IMR-90 (cell line): ENCODE data around the gene KLK5. TPM values are rescaled to one million over a fixed set of nuclear protein-coding genes. Genes with fewer than 3 reads are reported as not detected.
"Not testable (repeated sequence)": the region's sequence is repeated elsewhere in the genome, so short reads cannot be mapped to it uniquely, and the experiment has no call there.

Experiments used
- ATAC-seq: fragments of 200-7000 bp; cut with Tn5 transposase; 2 replicates; pipeline ENCODE4 v1.9.1; 2020; ENCODE audit warnings: low read depth, mild to moderate bottlenecking, moderate library complexity
- BruUV-seq: library from RNA; stranded (reverse); fragments of 400-500 nt; replicated peaks from 2 replicates; lab custom pipeline; 2021; lab: Mats Ljungman, UMichigan
- CTCF ChIA-PET: fragments of 300-600 bp; formaldehyde crosslinking; extraction: SDS; loops from one replicate; lab custom pipeline; 2021; ENCODE audit warnings: antibody characterized with exemption; lab: Yijun Ruan, JAX
- POLR2A ChIA-PET: fragments of 300-600 bp; sonication (Branson Sonifier 250); formaldehyde crosslinking; loops from one replicate; lab custom pipeline; 2022; ENCODE audit warnings: antibody characterized with exemption; ENCODE audit not compliant: unreplicated experiment; lab: Charles Lee
- DNase-seq: peaks from one replicate; pipeline ENCODE4 v3.0.0; 2013
- H2AFZ ChIP-seq: replicated peaks from 2 replicates; pipeline ENCODE3; 2013; ENCODE audit warnings: low read length, mild to moderate bottlenecking; ENCODE audit not compliant: poor library complexity
- H2AK5ac ChIP-seq: 2 replicates; pipeline ENCODE4 v1.6.1; 2013; ENCODE audit warnings: low read depth, low read length, inconsistent platforms
- H2AK9ac ChIP-seq: replicated peaks from 2 replicates; pipeline ENCODE3; 2013; ENCODE audit warnings: mild to moderate bottlenecking, low read depth, low read length, moderate library complexity; ENCODE audit not compliant: poor library complexity
- H2BK120ac ChIP-seq: 2 replicates; pipeline ENCODE4 v1.6.1; 2013; ENCODE audit warnings: low read depth, low read length, inconsistent platforms
- H2BK15ac ChIP-seq: 3 replicates; pipeline ENCODE4 v1.6.1; 2013; ENCODE audit warnings: low read depth, low read length, inconsistent platforms
- H2BK20ac ChIP-seq: 2 replicates; pipeline ENCODE4 v1.6.1; 2013; ENCODE audit warnings: low read depth, mild to moderate bottlenecking, inconsistent platforms, low read length, moderate library complexity
- H2BK5ac ChIP-seq: 2 replicates; pipeline ENCODE4 v1.6.1; 2013; ENCODE audit warnings: mild to moderate bottlenecking, low read depth, low read length, inconsistent platforms; ENCODE audit not compliant: poor library complexity, severe bottlenecking
- H3K14ac ChIP-seq: replicated peaks from 2 replicates; pipeline ENCODE4 v1.6.1; 2013; ENCODE audit warnings: low read depth, low read length, inconsistent platforms
- H3K18ac ChIP-seq: 2 replicates; pipeline ENCODE4 v1.6.1; 2013; ENCODE audit warnings: low read depth, low read length, control low read depth
- H3K23ac ChIP-seq: 2 replicates; pipeline ENCODE4 v1.6.1; 2013; ENCODE audit warnings: low read depth, low read length, inconsistent platforms
- H3K27ac ChIP-seq: 2 replicates; pipeline ENCODE4 v1.5.1; 2013; ENCODE audit warnings: mild to moderate bottlenecking, control low read depth, low read length; ENCODE audit not compliant: insufficient read depth
- H3K27me3 ChIP-seq: 2 replicates; pipeline ENCODE4 v1.6.1; 2013; ENCODE audit warnings: low read length; ENCODE audit not compliant: control insufficient read depth, insufficient read depth
- H3K36me3 ChIP-seq: 2 replicates; pipeline ENCODE4 v1.6.1; 2013; ENCODE audit warnings: low read length, mixed read lengths; ENCODE audit not compliant: control insufficient read depth, insufficient read depth
- H3K4ac ChIP-seq: 2 replicates; pipeline ENCODE4 v1.6.1; 2013; ENCODE audit warnings: low read depth, low read length, inconsistent platforms
- H3K4me1 ChIP-seq: 2 replicates; pipeline ENCODE4 v1.6.1; 2013; ENCODE audit warnings: low read length, mixed read lengths; ENCODE audit not compliant: control insufficient read depth, insufficient read depth
- H3K4me2 ChIP-seq: 2 replicates; pipeline ENCODE4 v1.6.1; 2013; ENCODE audit warnings: low read depth, mild to moderate bottlenecking, control low read depth, low read length, moderate library complexity
- H3K4me3 ChIP-seq: 2 replicates; pipeline ENCODE4 v1.5.1; 2013; ENCODE audit warnings: low read depth, mild to moderate bottlenecking, control low read depth, low read length, moderate library complexity; ENCODE audit not compliant: insufficient read depth
- H3K56ac ChIP-seq: 2 replicates; pipeline ENCODE4 v1.6.1; 2013; ENCODE audit warnings: low read length, inconsistent platforms; ENCODE audit not compliant: insufficient read depth; ENCODE audit errors: extremely low read depth
- H3K79me1 ChIP-seq, 2 experiments: 2 replicates each; pipeline ENCODE4 v1.6.1; 2013; ENCODE audit warnings: low read length in 2 of 2, inconsistent platforms in 1 of 2, low read depth in 1 of 2
- H3K9ac ChIP-seq: 2 replicates; pipeline ENCODE4 v1.6.1; 2013; ENCODE audit warnings: low read depth, low read length, control low read depth
- H3K9me1 ChIP-seq: 2 replicates; pipeline ENCODE4 v1.6.1; 2013; ENCODE audit warnings: low read length, inconsistent platforms; ENCODE audit not compliant: insufficient read depth
- H3K9me3 ChIP-seq: 2 replicates; pipeline ENCODE4 v1.6.1; 2013; ENCODE audit warnings: low read length; ENCODE audit not compliant: control insufficient read depth, insufficient read depth
- H4K20me1 ChIP-seq: 2 replicates; pipeline ENCODE4 v1.6.1; 2013; ENCODE audit warnings: low read length, inconsistent platforms; ENCODE audit not compliant: insufficient read depth
- H4K5ac ChIP-seq: 2 replicates; pipeline ENCODE4 v1.6.1; 2013; ENCODE audit warnings: mild to moderate bottlenecking, low read depth, low read length, control low read depth
- H4K8ac ChIP-seq, 2 experiments: 2 replicates each; pipeline ENCODE4 v1.6.1; 2013; ENCODE audit warnings: low read depth in 2 of 2, low read length in 2 of 2, control low read depth in 1 of 2, inconsistent platforms in 1 of 2
- H4K91ac ChIP-seq: 2 replicates; pipeline ENCODE4 v1.6.1; 2013; ENCODE audit warnings: low read depth, low read length, inconsistent platforms; ENCODE audit not compliant: insufficient read depth
- ELK1 ChIP-seq: fragments of 150-350 bp; IDR thresholded peaks from 2 replicates; pipeline ENCODE4 v1.6.1; 2016; ENCODE audit warnings: low read depth, mild to moderate bottlenecking, low read length, moderate library complexity, borderline replicate concordance
- FOS ChIP-seq: fragments of 150-350 bp; IDR thresholded peaks from 2 replicates; pipeline ENCODE4 v1.6.1; 2016; ENCODE audit warnings: low read depth, low read length
- USF2 ChIP-seq: fragments of 150-350 bp; IDR thresholded peaks from 2 replicates; pipeline ENCODE4 v1.6.1; 2017; ENCODE audit warnings: mild to moderate bottlenecking, antibody characterized with exemption, low read length, low read depth
- WGBS, 2 experiments: methylation state at CpG; one replicate each; pipeline versions ENCODE4 v1.1.5 to v1.1.7; 2013; ENCODE audit warnings: missing lambda C conversion rate in 2 of 2; ENCODE audit not compliant: insufficient read length in 1 of 2; ENCODE audit errors: extremely low coverage in 2 of 2; 5-methylcytosine and 5-hydroxymethylcytosine counted together
- dilution Hi-C: fragments of 300-500 bp; cut with HindIII; formaldehyde crosslinking; loops from one replicate; pipeline ENCODE4 v1.14.3; 2018; ENCODE audit warnings: low sequenced_read_pairs; ENCODE audit not compliant: unreplicated experiment
- in situ Hi-C: fragments of 300-500 bp; cut with MboI; formaldehyde crosslinking; loops from 3 replicates; pipeline ENCODE4 v1.14.3; 2019; ENCODE audit warnings: low sequenced_read_pairs, inconsistent platforms, mixed read lengths
- intact Hi-C: fragments of 100-400 bp; cut with micrococcal nuclease; formaldehyde crosslinking; loops from 2 replicates; pipeline ENCODE4 v1.10.0; 2022
- polyA plus RNA-seq, 3 experiments: library from polyadenylated mRNA; depleted of rRNA; stranded (reverse); fragments of >200 nt; gene quantifications; 2 replicates each; pipeline ENCODE4 v1.2.3, GENCODE V29; 2012; ENCODE audit warnings: low replicate concordance in 1 of 3
- total RNA-seq: library from RNA; depleted of rRNA; stranded (reverse); fragments of >200 nt; gene quantifications from 2 replicates; pipeline ENCODE4 v1.2.3, GENCODE V29; 2012

Gene KLK5
- total and polyA plus RNA-seq, 2 of the 4 experiments (the other 2 are of a cell fraction), result not detected

GRCh38 chr19:50896591-50897190, 56.1 kb downstream of the KLK5 start:
- Histone ChIP-seq H3K4me3 (no peak overlapping the region), H3K4me2 (no peak overlapping the region), H2BK20ac (no peak overlapping the region), H2AFZ (no peak overlapping the region), H2BK15ac (no peak overlapping the region), H3K36me3 (no peaks in the 10 kb centered on the region), H3K9me3 (no peaks in the 10 kb centered on the region), H3K9me1 (no peaks in the 10 kb centered on the region), H2BK5ac (no peak overlapping the region), H4K91ac (no peak overlapping the region), H3K56ac (no peak overlapping the region), H2BK120ac (no peak overlapping the region), H3K14ac (no peak overlapping the region), H3K4me1 (no peaks in the 10 kb centered on the region), H3K18ac (no peak overlapping the region), H3K27me3 (no peaks in the 10 kb centered on the region), H3K9ac (no peak overlapping the region), H3K4ac (no peak overlapping the region), H2AK9ac (no peak overlapping the region), H2AK5ac (no peak overlapping the region), H4K20me1 (no peaks in the 10 kb centered on the region), H3K27ac (no peak overlapping the region), H4K5ac (no peak overlapping the region), H3K79me1 (no peaks in the 10 kb centered on the region), H3K23ac (no peak overlapping the region), H4K8ac (no peak overlapping the region)
- DNase-seq (peak; percentile 65), ATAC-seq (no peak)
- intact Hi-C loops (no loop called here), in situ Hi-C loops (no loop called here), dilution Hi-C loops (no loop called here)
- TF ChIP-seq FOS (peak; percentile 47; the same call in 1 of the 2 replicates), ELK1 (no peak), USF2 (peak; percentile 75)
- no TSS peak for BruUV-seq
- ChIA-PET POLR2A (no interaction called here), CTCF (no interaction called here)
- 20% methylated on average over 2 of the region's 6 CpGs; no CpG with 5 or more reads in 1 of the 2 experiments for WGBS, 2 experiments

- POLR2A ChIA-PET, H4K8ac ChIP-seq, H3K18ac ChIP-seq, H2BK20ac ChIP-seq, H3K79me1 ChIP-seq, H3K9ac ChIP-seq, BruUV-seq, H3K4me2 ChIP-seq, in situ Hi-C loops, H3K4ac ChIP-seq, H2AFZ ChIP-seq, H2AK5ac ChIP-seq, ATAC-seq, dilution Hi-C loops, H3K9me1 ChIP-seq, H3K27me3 ChIP-seq, H3K27ac ChIP-seq, intact Hi-C loops, CTCF ChIA-PET, H3K23ac ChIP-seq, DNase-seq, H4K91ac ChIP-seq, H2BK15ac ChIP-seq, H3K56ac ChIP-seq, H3K4me3 ChIP-seq, H2AK9ac ChIP-seq, H2BK120ac ChIP-seq, H4K20me1 ChIP-seq, H3K14ac ChIP-seq, H3K36me3 ChIP-seq, H3K4me1 ChIP-seq, H3K9me3 ChIP-seq, H2BK5ac ChIP-seq, H4K5ac ChIP-seq: not testable (repeated sequence)
- no CpG with 5 or more reads among the region's 9 CpGs for WGBS, 2 experiments
Measured at GRCh38 chr19:50896089-50896590, 56.7 kb downstream of the KLK5 start.
